ENCODE measurements around the gene NR1H3. TPM values are rescaled to one million over a fixed set of nuclear protein-coding genes. Genes with fewer than 3 reads are reported as not detected.

Gene NR1H3
- total RNA-seq, 2 experiments from 2014 or later = 13.0 to 14.0 TPM

GRCh38 chr11:47271328-47271727, 13.5 kb downstream of the NR1H3 start:
- H3K4me3 Mint-ChIP-seq = peak overlapping the region; percentile 81
- intact Hi-C loops (cut with micrococcal nuclease) = no loop called here
- peaks cover 39% of the 10 kb centered on the region for H3K4me1 Mint-ChIP-seq (ENCODE audit: low read depth)
- ChIA-PET POLR2A (interaction anchor here (0.6 to 2.6 kb wide), 6 partner anchors 10 to 95 kb away, joined by 3 to 20 read pairs (median 6); partner anchors contain the start of genes ACP2 and DDB2), CTCF (interaction anchor here (0.5 to 3.0 kb wide), 13 partner anchors 10 to 141 kb away, joined by 3 to 15 read pairs (median 3); partner anchors contain the start of gene ACP2)
- no peak for DNase-seq
- H3K9me3 Mint-ChIP-seq = no peaks in the 10 kb centered on the region
- H3K27me3 Mint-ChIP-seq = no peaks in the 10 kb centered on the region
- H3K36me3 Mint-ChIP-seq = peaks cover 13% of the 10 kb centered on the region
- peak overlapping the region; percentile 84 for H3K27ac Mint-ChIP-seq

DNA sequence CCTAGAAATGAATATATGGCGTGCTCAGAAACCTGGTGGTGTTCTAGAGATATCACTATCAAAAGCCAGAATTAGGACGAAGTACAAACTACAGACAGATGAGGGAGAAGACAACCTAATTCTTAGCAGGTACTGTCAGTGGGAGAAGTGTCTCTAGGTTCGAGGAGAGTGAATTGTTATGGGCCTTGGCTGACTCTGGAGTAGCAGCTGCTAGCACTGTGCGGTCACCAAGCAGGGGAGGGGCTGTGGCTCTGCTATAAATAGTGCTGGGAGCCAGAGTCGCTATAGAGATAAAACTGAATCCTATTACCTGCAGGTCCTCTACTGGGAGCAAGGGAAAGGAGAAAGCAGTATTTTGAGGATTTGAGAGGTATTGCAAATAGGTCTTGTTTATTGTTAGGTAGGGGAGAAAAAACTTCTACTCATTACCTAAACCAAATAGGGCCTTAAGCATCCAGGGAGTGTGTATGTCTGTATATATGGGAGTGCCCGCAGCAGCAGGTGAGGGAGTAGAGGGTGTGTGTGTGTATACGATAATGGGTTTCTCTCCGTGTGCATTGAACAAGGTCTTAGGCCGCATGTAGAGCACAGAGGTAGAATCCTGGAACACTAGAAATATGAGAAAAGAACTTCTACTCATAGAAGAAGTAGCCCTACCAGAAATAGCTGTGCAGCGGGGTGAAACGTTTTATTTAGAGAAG, 14.3 kb downstream of the NR1H3 start:
- intact Hi-C loops (cut with micrococcal nuclease) = no loop called here
- Mint-ChIP-seq H3K4me1 (ENCODE audit: low read depth) (peaks cover 39% of the 10 kb centered on the region), H3K36me3 (peaks cover 19% of the 10 kb centered on the region), H3K9me3 (no peaks in the 10 kb centered on the region), H3K27ac (no peak overlapping the region), H3K4me3 (no peak overlapping the region), H3K27me3 (no peaks in the 10 kb centered on the region)
- ChIA-PET POLR2A (interaction anchor here (0.7 to 2.6 kb wide), 5 partner anchors 23 to 57 kb away, joined by 3 to 20 read pairs (median 7); partner anchors contain the start of genes ACP2 and DDB2), CTCF (interaction anchor here (0.9 to 3.0 kb wide), 5 partner anchors 12 to 140 kb away, joined by 3 to 15 read pairs (median 4); partner anchors contain the start of gene ACP2)
- no peak for DNase-seq

DNA sequence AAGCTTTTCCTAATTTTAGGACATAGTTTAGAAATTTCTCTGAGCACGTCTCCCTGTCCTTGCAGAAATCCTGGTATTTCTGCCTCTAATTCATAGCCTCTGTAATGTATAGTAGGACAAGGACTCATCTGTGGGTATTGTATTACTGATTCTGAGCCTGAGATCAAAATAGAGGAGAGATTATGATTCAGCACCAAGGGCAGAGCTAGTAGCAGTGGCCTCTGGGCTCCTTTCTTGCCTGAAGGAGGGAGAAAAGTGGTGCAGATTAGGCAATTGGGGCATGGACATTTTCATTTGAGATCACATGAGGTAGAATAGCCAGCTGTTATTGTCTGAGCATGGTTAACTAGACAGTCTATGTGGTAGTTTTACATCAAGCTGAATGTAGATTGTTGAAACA, 14.9 kb downstream of the NR1H3 start:
- no peak overlapping the region for H3K4me3 Mint-ChIP-seq

GRCh38 chr11:47274495-47275235, 16.9 kb downstream of the NR1H3 start:
- Mint-ChIP-seq H3K36me3 (peaks cover 24% of the 10 kb centered on the region), H3K9me3 (no peaks in the 10 kb centered on the region), H3K27ac (no peak overlapping the region), H3K4me1 (ENCODE audit: low read depth) (peaks cover 23% of the 10 kb centered on the region), H3K4me3 (no peak overlapping the region), H3K27me3 (no peaks in the 10 kb centered on the region)
- intact Hi-C loops (cut with micrococcal nuclease) = no loop called here
- ChIA-PET POLR2A (no interaction called here), CTCF (interaction anchor here (0.5 to 2.1 kb wide), 2 partner anchors 15 to 151 kb away, joined by 3 to 5 read pairs; no protein-coding TSS in a partner anchor)
- DNase-seq = no peak

More for the DNA sequence above, 14.9 kb downstream of the NR1H3 start:
- intact Hi-C loops (cut with micrococcal nuclease) = no loop called here
- Mint-ChIP-seq H3K4me1 (ENCODE audit: low read depth) (peaks cover 39% of the 10 kb centered on the region), H3K9me3 (no peaks in the 10 kb centered on the region), H3K27me3 (no peaks in the 10 kb centered on the region), H3K27ac (peak overlapping the region; percentile 15), H3K36me3 (peaks cover 19% of the 10 kb centered on the region)
- no peak for DNase-seq
- ChIA-PET CTCF (interaction anchor here (0.9 to 3.0 kb wide), 5 partner anchors 13 to 139 kb away, joined by 3 to 15 read pairs (median 4); partner anchors contain the start of gene ACP2), POLR2A (interaction anchor here (1.3 to 1.7 kb wide), 2 partner anchors 24 to 58 kb away, joined by 3 to 7 read pairs; partner anchors contain the start of genes ACP2 and DDB2)

DNA sequence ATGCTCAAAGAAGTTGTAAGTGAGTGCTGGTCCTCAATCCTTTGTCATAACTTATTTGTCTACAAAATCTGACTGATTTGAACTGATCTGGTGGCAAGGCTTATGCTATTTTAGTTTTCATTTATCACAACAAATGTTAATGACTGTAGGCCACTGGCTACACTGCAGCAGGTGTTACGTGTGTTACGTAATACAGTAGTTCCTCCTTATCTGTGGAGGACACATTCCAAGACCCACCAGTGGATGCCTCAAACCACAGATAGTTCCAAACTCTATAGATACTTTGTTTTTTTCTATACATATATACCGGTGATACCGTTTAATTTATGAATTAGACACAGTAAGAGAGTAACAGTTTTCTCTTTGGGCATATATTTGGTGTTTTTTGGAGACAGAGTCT, 19.1 kb downstream of the NR1H3 start:
- intact Hi-C loops (cut with micrococcal nuclease) = no loop called here
- Mint-ChIP-seq H3K27ac (no peak overlapping the region), H3K27me3 (no peaks in the 10 kb centered on the region), H3K9me3 (no peaks in the 10 kb centered on the region), H3K36me3 (peaks cover 30% of the 10 kb centered on the region), H3K4me3 (no peak overlapping the region), H3K4me1 (ENCODE audit: low read depth) (peaks cover 10% of the 10 kb centered on the region)
- ChIA-PET CTCF (no interaction called here), POLR2A (no interaction called here)
- DNase-seq = no peak

GRCh38 chr11:47278058-47278457, 20.3 kb downstream of the NR1H3 start:
- intact Hi-C loops (cut with micrococcal nuclease) = no loop called here
- Mint-ChIP-seq H3K9me3 (no peaks in the 10 kb centered on the region), H3K27me3 (no peaks in the 10 kb centered on the region), H3K36me3 (peaks cover 36% of the 10 kb centered on the region), H3K4me3 (no peak overlapping the region), H3K27ac (peak overlapping the region; percentile 30), H3K4me1 (ENCODE audit: low read depth) (peaks cover under 1% of the 10 kb centered on the region)
- ChIA-PET CTCF (no interaction called here), POLR2A (no interaction called here)
- DNase-seq = no peak

GRCh38 chr11:47278769-47279168, 21.0 kb downstream of the NR1H3 start:
- Mint-ChIP-seq H3K4me3 (no peak overlapping the region), H3K27me3 (no peaks in the 10 kb centered on the region), H3K27ac (no peak overlapping the region), H3K36me3 (peaks cover 36% of the 10 kb centered on the region), H3K4me1 (ENCODE audit: low read depth) (no peaks in the 10 kb centered on the region), H3K9me3 (no peaks in the 10 kb centered on the region)
- DNase-seq = no peak
- ChIA-PET POLR2A (no interaction called here), CTCF (no interaction called here)
- intact Hi-C loops (cut with micrococcal nuclease) = no loop called here

DNA sequence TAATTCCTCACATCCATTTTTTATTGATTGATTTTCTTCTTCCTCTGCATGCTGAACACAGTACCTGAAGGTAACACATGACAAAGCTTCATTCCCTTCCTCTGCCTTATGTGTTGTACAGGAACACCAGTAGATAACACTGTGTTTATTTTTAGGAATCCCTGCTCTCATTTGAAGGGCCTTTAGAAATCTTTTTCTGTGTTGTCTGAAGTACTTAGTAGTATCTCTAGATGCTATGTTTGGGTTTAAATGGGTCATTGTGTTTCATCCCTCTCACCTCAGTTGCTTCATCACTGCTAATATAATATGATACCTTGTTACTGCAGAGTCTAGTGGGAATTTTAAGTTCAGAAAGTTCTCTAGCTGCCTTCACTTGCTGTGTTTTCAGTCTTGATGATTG, 22.3 kb downstream of the NR1H3 start:
- no peak overlapping the region for H3K4me3 Mint-ChIP-seq
- DNase-seq = no peak
- CTCF ChIA-PET = interaction anchor here (1.4 kb wide), 2 partner anchors 9 to 21 kb away, joined by 6 read pairs; no protein-coding TSS in a partner anchor
- H3K27me3 Mint-ChIP-seq = no peaks in the 10 kb centered on the region
- peaks cover 49% of the 10 kb centered on the region for H3K36me3 Mint-ChIP-seq
- intact Hi-C loops (cut with micrococcal nuclease) = no loop called here
- POLR2A ChIA-PET = interaction anchor here (2.1 kb wide), 1 partner anchor 9 kb away, joined by 5 read pairs; no protein-coding TSS in a partner anchor
- H3K9me3 Mint-ChIP-seq = no peaks in the 10 kb centered on the region
- H3K4me1 Mint-ChIP-seq (ENCODE audit: low read depth) = no peaks in the 10 kb centered on the region
- no peak overlapping the region for H3K27ac Mint-ChIP-seq

DNA sequence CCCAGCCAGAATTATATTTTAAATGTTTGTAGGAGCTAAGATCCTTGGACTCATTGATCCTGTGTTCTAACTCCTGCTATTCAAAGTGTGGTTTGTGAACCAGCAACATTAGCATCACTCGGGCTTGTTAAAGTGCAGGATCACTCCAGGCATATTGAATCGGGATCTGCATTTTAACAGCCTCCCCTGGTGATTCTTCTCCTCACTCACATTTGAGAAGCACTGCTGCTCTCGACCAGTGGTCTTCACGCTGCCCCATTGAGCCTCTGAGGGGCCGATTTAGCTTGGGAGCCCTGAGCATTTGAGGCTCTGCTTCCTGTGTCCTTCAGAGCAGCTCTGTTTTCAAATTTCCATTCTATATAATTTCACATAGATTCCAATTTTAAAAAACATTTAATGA, 23.1 kb downstream of the NR1H3 start:
- Mint-ChIP-seq H3K4me1 (ENCODE audit: low read depth) (no peaks in the 10 kb centered on the region), H3K36me3 (peaks cover 51% of the 10 kb centered on the region)
- intact Hi-C loops (cut with micrococcal nuclease) = no loop called here

DNA sequence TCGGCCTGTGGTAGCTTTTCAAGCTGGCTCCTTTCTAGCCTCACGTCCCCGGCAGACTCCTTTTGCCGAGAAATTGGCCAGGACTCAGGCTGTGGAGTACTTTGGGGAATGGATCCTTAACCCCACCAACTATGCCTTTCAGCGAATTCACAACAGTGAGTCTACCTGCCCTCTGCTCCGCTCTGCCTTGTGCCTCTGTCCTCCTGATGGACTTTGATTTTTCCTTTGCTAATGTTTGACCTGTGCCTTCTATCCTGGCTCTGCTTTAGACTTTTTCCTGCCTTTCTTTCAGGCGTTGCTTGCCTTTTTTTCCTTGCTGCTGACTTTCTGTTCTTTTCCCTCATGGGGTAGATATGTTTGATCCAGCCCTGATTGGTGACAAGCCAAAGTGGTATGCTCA, 24.7 kb downstream of the NR1H3 start:
- intact Hi-C loops (cut with micrococcal nuclease) = no loop called here
- ChIA-PET POLR2A (no interaction called here), CTCF (no interaction called here)
- Mint-ChIP-seq H3K27ac (no peak overlapping the region), H3K9me3 (no peaks in the 10 kb centered on the region), H3K4me3 (no peak overlapping the region), H3K27me3 (no peaks in the 10 kb centered on the region), H3K36me3 (peaks cover 43% of the 10 kb centered on the region), H3K4me1 (ENCODE audit: low read depth) (no peaks in the 10 kb centered on the region)
- no peak for DNase-seq

More for the DNA sequence above, 23.1 kb downstream of the NR1H3 start:
- Mint-ChIP-seq H3K27ac (no peak overlapping the region), H3K9me3 (no peaks in the 10 kb centered on the region), H3K4me3 (no peak overlapping the region), H3K27me3 (no peaks in the 10 kb centered on the region)
- CTCF ChIA-PET = interaction anchor here (1.4 kb wide), 2 partner anchors 10 to 22 kb away, joined by 6 read pairs; no protein-coding TSS in a partner anchor
- DNase-seq = no peak
- POLR2A ChIA-PET = interaction anchor here (2.1 kb wide), 1 partner anchor 10 kb away, joined by 5 read pairs; no protein-coding TSS in a partner anchor

DNA sequence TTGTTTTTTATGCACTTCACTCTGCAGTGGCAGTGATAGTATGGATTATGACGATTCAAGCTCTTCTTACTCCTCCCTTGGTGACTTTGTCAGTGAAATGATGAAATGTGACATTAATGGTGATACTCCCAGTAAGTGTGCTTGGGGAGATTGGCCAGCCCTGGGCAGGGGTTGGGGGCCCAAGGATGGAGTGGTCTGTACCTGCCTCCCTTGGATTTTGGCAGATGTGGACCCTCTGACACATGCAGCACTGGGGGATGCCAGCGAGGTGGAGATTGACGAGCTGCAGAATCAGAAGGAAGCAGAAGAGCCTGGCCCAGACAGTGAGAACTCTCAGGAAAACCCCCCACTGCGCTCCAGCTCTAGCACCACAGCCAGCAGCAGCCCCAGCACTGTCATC, 26.4 kb downstream of the NR1H3 start:
- Mint-ChIP-seq H3K27ac (no peak overlapping the region), H3K4me1 (ENCODE audit: low read depth) (no peaks in the 10 kb centered on the region), H3K4me3 (no peak overlapping the region), H3K27me3 (no peaks in the 10 kb centered on the region), H3K9me3 (no peaks in the 10 kb centered on the region), H3K36me3 (peaks cover 45% of the 10 kb centered on the region)
- ChIA-PET CTCF (no interaction called here), POLR2A (interaction anchor here (0.9 kb wide), 1 partner anchor 39 kb away, joined by 3 read pairs; no protein-coding TSS in a partner anchor)
- DNase-seq = no peak
- intact Hi-C loops (cut with micrococcal nuclease) = no loop called here

Measured in activated CD4-positive, alpha-beta memory T cell treated with anti-CD3 and anti-CD28 coated beads for 36 hours (primary cell).